KG1 (cell line): Measurements from ENCODE around the gene DIAPH3.

Experiments used
- DNase-seq: peaks from one replicate; lab custom pipeline; 2025; lab: John Stamatoyannopoulos, UW

DIAPH3 gene

GRCh38 chr13:59774491-59774971 lies 389.2 kb downstream of the DIAPH3 start:
- DNase-seq = no peak

- DNase-seq = no peak
Measured at GRCh38 chr13:59771272-59771671, 392.5 kb downstream of the DIAPH3 start.

- DNase-seq = no peak
Measured at GRCh38 chr13:59770451-59770850, 393.3 kb downstream of the DIAPH3 start.

GRCh38 chr13:59766236-59766635 lies 397.5 kb downstream of the DIAPH3 start:
- no peak for DNase-seq

GRCh38 chr13:59755632-59756290 lies 408.0 kb downstream of the DIAPH3 start:
- DNase-seq = no peak

GRCh38 chr13:59754411-59754810 lies 409.3 kb downstream of the DIAPH3 start:
- DNase-seq = no peak

GRCh38 chr13:59750860-59751259 lies 412.9 kb downstream of the DIAPH3 start:
- DNase-seq = no peak

GRCh38 chr13:59748046-59748445 lies 415.7 kb downstream of the DIAPH3 start:
- no peak for DNase-seq

GRCh38 chr13:59747529-59747928 lies 416.2 kb downstream of the DIAPH3 start:
- no peak for DNase-seq

- no peak for DNase-seq
Measured at GRCh38 chr13:59746291-59746962, 417.3 kb downstream of the DIAPH3 start.

- DNase-seq = no peak
Measured at GRCh38 chr13:59745392-59745788, 418.3 kb downstream of the DIAPH3 start.

GRCh38 chr13:59744747-59745391 lies 418.9 kb downstream of the DIAPH3 start:
- no peak for DNase-seq

- DNase-seq = no peak
Measured at GRCh38 chr13:59743195-59743594, 420.5 kb downstream of the DIAPH3 start.

- no peak for DNase-seq
Measured at GRCh38 chr13:59742467-59742866, 421.3 kb downstream of the DIAPH3 start.

- DNase-seq = no peak
Measured at GRCh38 chr13:59738921-59739320, 424.8 kb downstream of the DIAPH3 start.

- no peak for DNase-seq
Measured at GRCh38 chr13:59734393-59734792, 429.3 kb downstream of the DIAPH3 start.

- no peak for DNase-seq
Measured at GRCh38 chr13:59733744-59734143, 430.0 kb downstream of the DIAPH3 start.

- no peak for DNase-seq
Measured at GRCh38 chr13:59730026-59730425, 433.7 kb downstream of the DIAPH3 start.

- no peak for DNase-seq
Measured at GRCh38 chr13:59728896-59729545, 434.7 kb downstream of the DIAPH3 start.

- DNase-seq = no peak
Measured at GRCh38 chr13:59721926-59722910, 441.5 kb downstream of the DIAPH3 start.

GRCh38 chr13:59715611-59716010 lies 448.1 kb downstream of the DIAPH3 start:
- DNase-seq = no peak
